HEK293 (cell line): ENCODE data around the gene CENPV.

Experiments
- CTCF ChIA-PET: fragments of 350-600 bp; formaldehyde crosslinking; extraction: SDS; loops from one replicate; lab custom pipeline; 2021; ENCODE audit warnings: antibody characterized with exemption; lab: Yijun Ruan, JAX
- POLR2A ChIA-PET: fragments of 300-600 bp; formaldehyde crosslinking; extraction: SDS; loops from one replicate; lab custom pipeline; 2020; ENCODE audit warnings: antibody characterized with exemption, inconsistent platforms; lab: Yijun Ruan, JAX
- H3K27ac ChIP-seq: fragments of 200-500 bp; sonication (Bioruptor generic); 2 replicates; pipeline ENCODE4 v1.5.1; 2014; ENCODE audit warnings: low read depth, low read length, control low read depth, inconsistent platforms; ENCODE audit errors: extremely low read depth
- H3K36me3 ChIP-seq, 2 experiments: fragments of 200-500 bp in 1 of 2; sonication (Bioruptor generic) in 1 of 2; 1 replicate in 1 of 2; 2 replicates in 1 of 2; pipeline ENCODE4 v1.5.1; 2014 to 2017; ENCODE audit warnings: inconsistent platforms in 2 of 2, low read length in 2 of 2; ENCODE audit not compliant: control insufficient read depth in 2 of 2, insufficient read depth in 1 of 2
- H3K4me1 ChIP-seq: fragments of 200-500 bp; sonication (Bioruptor generic); 2 replicates; pipeline ENCODE4 v1.5.1; 2014; ENCODE audit warnings: mild to moderate bottlenecking, low read length, inconsistent platforms; ENCODE audit not compliant: control insufficient read depth, insufficient read depth
- H3K4me3 ChIP-seq: 2 replicates; pipeline ENCODE4 v1.5.1; 2011; ENCODE audit warnings: low read depth, mild to moderate bottlenecking, control low read depth, low read length, moderate library complexity
- H3K9me3 ChIP-seq: fragments of 200-500 bp; sonication (Bioruptor generic); 2 replicates; pipeline ENCODE4 v1.5.1; 2014; ENCODE audit warnings: low read depth, low read length, inconsistent platforms; ENCODE audit not compliant: control insufficient read depth, insufficient read depth
- GLI2 ChIP-seq: fragments of 450-650 bp; formaldehyde crosslinking; IDR thresholded peaks from 2 replicates; pipeline ENCODE4; 2017; ENCODE audit warnings: missing biosample characterization, missing genetic modification characterization, low read depth, borderline replicate concordance
- GLI4 ChIP-seq: fragments of 450-650 bp; formaldehyde crosslinking; IDR thresholded peaks from 2 replicates; pipeline ENCODE4 v1.5.1; 2016; ENCODE audit warnings: missing biosample characterization, missing genetic modification characterization
- HOXA7 ChIP-seq: sonication (generic); formaldehyde crosslinking; IDR thresholded peaks from 2 replicates; pipeline ENCODE4 v1.8.1; 2022; ENCODE audit warnings: missing genetic modification reagents, borderline replicate concordance
- HOXD13 ChIP-seq: sonication (generic); formaldehyde crosslinking; IDR thresholded peaks from 2 replicates; pipeline ENCODE4 v1.8.0; 2022; ENCODE audit warnings: missing genetic modification reagents, borderline replicate concordance
- KLF8 ChIP-seq: fragments of 450-650 bp; formaldehyde crosslinking; IDR thresholded peaks from 2 replicates; pipeline ENCODE4 v1.5.1; 2016; ENCODE audit warnings: missing biosample characterization, missing genetic modification characterization
- OSR2 ChIP-seq: fragments of 450-650 bp; formaldehyde crosslinking; IDR thresholded peaks from 2 replicates; pipeline ENCODE4 v1.5.1; 2016; ENCODE audit warnings: missing biosample characterization, missing genetic modification characterization
- ZBTB6 ChIP-seq: fragments of 450-650 bp; formaldehyde crosslinking; IDR thresholded peaks from 2 replicates; pipeline ENCODE4 v1.5.1; 2017; ENCODE audit warnings: missing biosample characterization, missing genetic modification characterization
- ZEB2 ChIP-seq: fragments of 450-650 bp; formaldehyde crosslinking; IDR thresholded peaks from 2 replicates; pipeline ENCODE4 v1.5.1; 2016; ENCODE audit warnings: missing biosample characterization, missing genetic modification characterization
- ZNF169 ChIP-seq: fragments of 450-650 bp; formaldehyde crosslinking; IDR thresholded peaks from 2 replicates; pipeline ENCODE4 v1.5.1; 2016; ENCODE audit warnings: missing biosample characterization, missing genetic modification characterization
- ZNF239 ChIP-seq: fragments of 450-650 bp; formaldehyde crosslinking; IDR thresholded peaks from 2 replicates; pipeline ENCODE4 v1.5.1; 2016; ENCODE audit warnings: missing biosample characterization, missing genetic modification characterization
- ZNF24 ChIP-seq: fragments of 450-650 bp; formaldehyde crosslinking; IDR thresholded peaks from 2 replicates; pipeline ENCODE4 v1.5.1; 2016; ENCODE audit warnings: missing biosample characterization, missing genetic modification characterization
- ZNF292 ChIP-seq: fragments of 450-650 bp; formaldehyde crosslinking; IDR thresholded peaks from 2 replicates; pipeline ENCODE4 v1.5.1; 2016; ENCODE audit warnings: low read depth, missing biosample characterization, missing genetic modification characterization, borderline replicate concordance
- ZNF335 ChIP-seq: fragments of 450-650 bp; formaldehyde crosslinking; conservative IDR thresholded peaks from 2 replicates; pipeline ENCODE4 v1.5.1; 2016; ENCODE audit warnings: missing biosample characterization, missing genetic modification characterization
- ZNF362 ChIP-seq: fragments of 450-650 bp; formaldehyde crosslinking; IDR thresholded peaks from 2 replicates; pipeline ENCODE4 v1.5.1; 2016; ENCODE audit warnings: missing biosample characterization, missing genetic modification characterization
- ZNF394 ChIP-seq: fragments of 450-650 bp; formaldehyde crosslinking; IDR thresholded peaks from 2 replicates; pipeline ENCODE4 v1.5.1; 2016; ENCODE audit warnings: missing biosample characterization, missing genetic modification characterization, mild to moderate bottlenecking, moderate library complexity, borderline replicate concordance
- ZNF473 ChIP-seq: fragments of 450-650 bp; formaldehyde crosslinking; IDR thresholded peaks from 2 replicates; pipeline ENCODE4 v1.5.1; 2017; ENCODE audit warnings: missing biosample characterization, missing genetic modification characterization
- ZNF549 ChIP-seq: fragments of 450-650 bp; IDR thresholded peaks from 2 replicates; pipeline ENCODE4 v1.5.1; 2018; ENCODE audit warnings: missing biosample characterization, missing genetic modification characterization, mild to moderate bottlenecking, inconsistent platforms, moderate library complexity
- ZNF561 ChIP-seq: fragments of 450-650 bp; IDR thresholded peaks from 2 replicates; pipeline ENCODE4 v1.5.1; 2018; ENCODE audit warnings: missing biosample characterization, missing genetic modification characterization, borderline replicate concordance
- ZNF600 ChIP-seq: fragments of 450-650 bp; formaldehyde crosslinking; IDR thresholded peaks from 2 replicates; pipeline ENCODE4 v1.5.1; 2016; ENCODE audit warnings: missing biosample characterization, missing genetic modification characterization
- ZNF654 ChIP-seq: fragments of 450-650 bp; formaldehyde crosslinking; IDR thresholded peaks from 2 replicates; pipeline ENCODE4 v1.5.1; 2016; ENCODE audit warnings: low read depth, missing biosample characterization, missing genetic modification characterization
- ZNF677 ChIP-seq: fragments of 450-650 bp; IDR thresholded peaks from 2 replicates; pipeline ENCODE4 v1.5.0; 2018; ENCODE audit warnings: missing biosample characterization, mild to moderate bottlenecking, missing genetic modification characterization, moderate library complexity
- ZNF76 ChIP-seq: fragments of 450-650 bp; formaldehyde crosslinking; IDR thresholded peaks from 2 replicates; pipeline ENCODE4; 2016; ENCODE audit warnings: low read depth, missing biosample characterization, missing genetic modification characterization, borderline replicate concordance
- ZNF777 ChIP-seq: fragments of 450-650 bp; formaldehyde crosslinking; IDR thresholded peaks from 2 replicates; pipeline ENCODE4 v1.5.1; 2017; ENCODE audit warnings: missing biosample characterization, missing genetic modification characterization, borderline replicate concordance
- ZNF792 ChIP-seq: fragments of 450-650 bp; formaldehyde crosslinking; IDR thresholded peaks from 2 replicates; pipeline ENCODE4 v1.5.1; 2016; ENCODE audit warnings: missing biosample characterization, missing genetic modification characterization
- ZNF837 ChIP-seq: fragments of 450-650 bp; formaldehyde crosslinking; IDR thresholded peaks from 2 replicates; pipeline ENCODE4 v1.5.1; 2016; ENCODE audit warnings: missing biosample characterization, missing genetic modification characterization
- TF ChIP-seq, protein P1 (sequence below): fragments of 450-650 bp; formaldehyde crosslinking; IDR thresholded peaks from 2 replicates; pipeline ENCODE4 v1.5.1; 2016; ENCODE audit warnings: missing biosample characterization, missing genetic modification characterization
- TF ChIP-seq, protein P2 (sequence below): fragments of 450-650 bp; formaldehyde crosslinking; IDR thresholded peaks from 2 replicates; pipeline ENCODE4 v1.5.1; 2016; ENCODE audit warnings: missing biosample characterization, missing genetic modification characterization

CENPV gene

GRCh38 chr17:16383216-16383615 lies 29.9 kb upstream of the CENPV start (continued):
- TF ChIP-seq ZNF600 (tag by site-specific recombination), result peak; percentile 74
- TF ChIP-seq ZNF169 (tag by site-specific recombination), result no peak
- 0 out of 2 replicates have a peak, but pooled peaks have one; percentile 11 for TF ChIP-seq ZNF394
- TF ChIP-seq ZNF76 (tag by site-specific recombination), result no peak

GRCh38 chr17:16381496-16381820 lies 28.2 kb upstream of the CENPV start:
- ChIA-PET POLR2A (interaction anchor here (0.9 to 3.7 kb wide), 26 partner anchors 10 to 436 kb away, joined by 3 to 86 read pairs (median 7); partner anchors contain the start of genes ADORA2B, CENPV, NCOR1 and PIGL), CTCF (interaction anchor here (9.7 kb wide), 1 partner anchor 18 kb away, joined by 93 read pairs; no protein-coding TSS in a partner anchor)
- Histone ChIP-seq H3K27ac (peak overlapping the region; percentile 100), H3K36me3 (peaks cover 12 to 33% of the 10 kb centered on the region in 2 experiments), H3K9me3 (no peaks in the 10 kb centered on the region)
- TF ChIP-seq ZNF600 (tag by site-specific recombination) (peak; percentile 35; the same call in 1 of the 2 replicates), ZNF561 (tag by site-specific recombination) (0 out of 2 replicates have a peak, but pooled peaks have one; percentile 23), HOXA7 (CRISPR knock-in tag) (no peak)
- TF ChIP-seq, all 188 proteins: peak for 2
- peaks cover 10% of the 10 kb centered on the region; the same call in 1 of the 2 replicates for H3K4me1 ChIP-seq
- H3K4me3 ChIP-seq, result peak overlapping the region; percentile 67

DNA sequence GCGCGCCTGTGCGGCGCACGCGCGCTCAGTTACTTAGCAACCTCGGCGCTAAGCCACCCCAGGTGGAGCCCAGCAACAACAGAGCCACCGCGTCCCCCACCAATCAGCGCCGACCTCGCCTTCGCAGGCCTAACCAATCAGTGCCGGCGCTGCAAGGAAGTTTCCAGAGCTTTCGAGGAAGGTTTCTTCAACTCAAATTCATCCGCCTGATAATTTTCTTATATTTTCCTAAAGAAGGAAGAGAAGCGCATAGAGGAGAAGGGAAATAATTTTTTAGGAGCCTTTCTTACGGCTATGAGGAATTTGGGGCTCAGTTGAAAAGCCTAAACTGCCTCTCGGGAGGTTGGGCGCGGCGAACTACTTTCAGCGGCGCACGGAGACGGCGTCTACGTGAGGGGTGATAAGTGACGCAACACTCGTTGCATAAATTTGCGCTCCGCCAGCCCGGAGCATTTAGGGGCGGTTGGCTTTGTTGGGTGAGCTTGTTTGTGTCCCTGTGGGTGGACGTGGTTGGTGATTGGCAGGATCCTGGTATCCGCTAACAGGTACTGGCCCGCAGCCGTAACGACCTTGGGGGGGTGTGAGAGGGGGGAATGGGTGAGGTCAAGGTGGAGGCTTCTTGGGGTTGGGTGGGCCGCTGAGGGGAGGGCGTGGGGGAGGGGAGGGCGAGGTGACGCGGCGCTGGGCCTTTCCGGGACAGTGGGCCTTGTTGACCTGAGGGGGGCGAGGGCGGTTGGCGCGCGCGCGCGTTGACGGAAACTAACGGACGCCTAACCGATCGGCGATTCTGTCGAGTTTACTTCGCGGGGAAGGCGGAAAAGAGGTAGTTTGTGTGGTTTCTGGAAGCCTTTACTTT lies 27.6 kb upstream of the CENPV start, which contains the start of gene UBB:
Gene UBB, plus strand, starts transcription at position 452 of the 856 bp plus-strand sequence. CDS start 817 bp downstream, outside the sequence.
- Histone ChIP-seq H3K4me1 (peaks cover 10% of the 10 kb centered on the region; the same call in 1 of the 2 replicates), H3K36me3 (peaks cover 12 to 33% of the 10 kb centered on the region in 2 experiments), H3K4me3 (peak within 1 kb of the TSS; percentile 67), H3K27ac (peak within 1 kb of the TSS; percentile 100), H3K9me3 (no peaks in the 10 kb centered on the region)
- ChIA-PET CTCF (interaction anchor here (0.6 to 9.7 kb wide), 3 partner anchors 17 to 563 kb away, joined by 3 to 93 read pairs (median 6); no protein-coding TSS in a partner anchor), POLR2A (interaction anchor here (0.6 to 3.7 kb wide), 61 partner anchors 8 to 1021 kb away, joined by 3 to 86 read pairs (median 5); partner anchors contain the start of genes ADORA2B, CENPV, LRRC75A and NCOR1)
- TF ChIP-seq HOXD13 (CRISPR knock-in tag), result no peak
- TF ChIP-seq ZNF677 (tag by site-specific recombination), result no peak
- TF ChIP-seq KLF8 (tag by site-specific recombination), result peak; percentile 99
- TF ChIP-seq ZNF473, result no peak
- TF ChIP-seq ZNF654 (tag by site-specific recombination), result no peak; the same call in 1 of the 2 replicates
- TF ChIP-seq, protein P1, sequence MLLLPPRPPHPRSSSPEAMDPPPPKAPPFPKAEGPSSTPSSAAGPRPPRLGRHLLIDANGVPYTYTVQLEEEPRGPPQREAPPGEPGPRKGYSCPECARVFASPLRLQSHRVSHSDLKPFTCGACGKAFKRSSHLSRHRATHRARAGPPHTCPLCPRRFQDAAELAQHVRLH, result peak; percentile 91
- TF ChIP-seq ZNF24 (tag by site-specific recombination), result peak; percentile 96
- 0 out of 2 replicates have a peak, but pooled peaks have one; percentile 76 for TF ChIP-seq ZNF239 (tag by site-specific recombination)
- TF ChIP-seq, protein P2, sequence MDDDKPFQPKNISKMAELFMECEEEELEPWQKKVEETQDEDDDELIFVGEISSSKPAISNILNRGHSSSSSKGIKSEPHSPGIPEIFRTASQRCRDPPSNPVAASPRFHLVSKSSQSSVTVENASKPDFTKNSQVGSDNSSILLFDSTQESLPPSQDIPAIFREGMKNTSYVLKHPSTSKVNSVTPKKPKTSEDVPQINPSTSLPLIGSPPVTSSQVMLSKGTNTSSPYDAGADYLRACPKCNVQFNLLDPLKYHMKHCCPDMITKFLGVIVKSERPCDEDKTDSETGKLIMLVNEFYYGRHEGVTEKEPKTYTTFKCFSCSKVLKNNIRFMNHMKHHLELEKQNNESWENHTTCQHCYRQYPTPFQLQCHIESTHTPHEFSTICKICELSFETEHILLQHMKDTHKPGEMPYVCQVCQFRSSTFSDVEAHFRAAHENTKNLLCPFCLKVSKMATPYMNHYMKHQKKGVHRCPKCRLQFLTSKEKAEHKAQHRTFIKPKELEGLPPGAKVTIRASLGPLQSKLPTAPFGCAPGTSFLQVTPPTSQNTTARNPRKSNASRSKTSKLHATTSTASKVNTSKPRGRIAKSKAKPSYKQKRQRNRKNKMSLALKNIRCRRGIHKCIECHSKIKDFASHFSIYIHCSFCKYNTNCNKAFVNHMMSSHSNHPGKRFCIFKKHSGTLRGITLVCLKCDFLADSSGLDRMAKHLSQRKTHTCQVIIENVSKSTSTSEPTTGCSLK (tag by site-specific recombination), result no peak
- peak; percentile 79 for TF ChIP-seq ZNF335 (tag by site-specific recombination)
- TF ChIP-seq ZNF292, result no peak
- TF ChIP-seq GLI2, result no peak
- TF ChIP-seq OSR2 (tag by site-specific recombination), result peak; percentile 30; the same call in 1 of the 2 replicates
- TF ChIP-seq ZNF792, result peak; percentile 46; the same call in 1 of the 2 replicates
- peak; percentile 59; the same call in 1 of the 2 replicates for TF ChIP-seq ZNF777 (tag by site-specific recombination)
- no peak for TF ChIP-seq ZNF837 (tag by site-specific recombination)
- 0 out of 2 replicates have a peak, but pooled peaks have one; percentile 16 for TF ChIP-seq ZBTB6 (tag by site-specific recombination)
- no peak for TF ChIP-seq ZNF362 (tag by site-specific recombination)
- no peak for TF ChIP-seq ZNF549
- TF ChIP-seq GLI4, result peak; percentile 83; the same call in 1 of the 2 replicates
- peak; percentile 84 for TF ChIP-seq ZEB2 (tag by site-specific recombination)
